ENCODE results near the gene ASTN2.

Gene ASTN2

DNA sequence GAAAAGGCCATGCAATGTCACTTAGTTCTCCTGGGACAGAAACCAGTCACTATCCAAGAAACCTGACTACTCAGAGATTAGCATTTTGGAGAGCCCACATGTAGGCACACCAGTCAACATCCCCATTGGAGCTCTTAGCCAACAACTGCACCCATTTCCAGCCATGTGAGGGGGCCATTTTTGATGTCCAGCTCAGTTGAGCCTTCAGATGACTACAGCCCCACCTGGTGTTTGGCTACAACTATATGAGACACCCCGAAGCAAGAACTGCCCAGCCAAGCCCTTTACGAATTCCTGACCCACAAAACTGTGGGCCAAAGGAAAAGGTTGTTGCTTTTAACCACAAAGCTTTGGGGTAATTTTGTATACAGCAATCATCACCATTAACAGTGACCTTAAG, 300.1 kb downstream of the ASTN2 start:
- TF ChIP-seq, protein P1, sequence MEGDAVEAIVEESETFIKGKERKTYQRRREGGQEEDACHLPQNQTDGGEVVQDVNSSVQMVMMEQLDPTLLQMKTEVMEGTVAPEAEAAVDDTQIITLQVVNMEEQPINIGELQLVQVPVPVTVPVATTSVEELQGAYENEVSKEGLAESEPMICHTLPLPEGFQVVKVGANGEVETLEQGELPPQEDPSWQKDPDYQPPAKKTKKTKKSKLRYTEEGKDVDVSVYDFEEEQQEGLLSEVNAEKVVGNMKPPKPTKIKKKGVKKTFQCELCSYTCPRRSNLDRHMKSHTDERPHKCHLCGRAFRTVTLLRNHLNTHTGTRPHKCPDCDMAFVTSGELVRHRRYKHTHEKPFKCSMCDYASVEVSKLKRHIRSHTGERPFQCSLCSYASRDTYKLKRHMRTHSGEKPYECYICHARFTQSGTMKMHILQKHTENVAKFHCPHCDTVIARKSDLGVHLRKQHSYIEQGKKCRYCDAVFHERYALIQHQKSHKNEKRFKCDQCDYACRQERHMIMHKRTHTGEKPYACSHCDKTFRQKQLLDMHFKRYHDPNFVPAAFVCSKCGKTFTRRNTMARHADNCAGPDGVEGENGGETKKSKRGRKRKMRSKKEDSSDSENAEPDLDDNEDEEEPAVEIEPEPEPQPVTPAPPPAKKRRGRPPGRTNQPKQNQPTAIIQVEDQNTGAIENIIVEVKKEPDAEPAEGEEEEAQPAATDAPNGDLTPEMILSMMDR (IDR thresholded peaks at IDR 0.05; ENCODE audit: low read depth, low read length), result no peak
- no peak overlapping the region for H3K4me3 ChIP-seq (ENCODE audit: low read depth, low read length)

DNA sequence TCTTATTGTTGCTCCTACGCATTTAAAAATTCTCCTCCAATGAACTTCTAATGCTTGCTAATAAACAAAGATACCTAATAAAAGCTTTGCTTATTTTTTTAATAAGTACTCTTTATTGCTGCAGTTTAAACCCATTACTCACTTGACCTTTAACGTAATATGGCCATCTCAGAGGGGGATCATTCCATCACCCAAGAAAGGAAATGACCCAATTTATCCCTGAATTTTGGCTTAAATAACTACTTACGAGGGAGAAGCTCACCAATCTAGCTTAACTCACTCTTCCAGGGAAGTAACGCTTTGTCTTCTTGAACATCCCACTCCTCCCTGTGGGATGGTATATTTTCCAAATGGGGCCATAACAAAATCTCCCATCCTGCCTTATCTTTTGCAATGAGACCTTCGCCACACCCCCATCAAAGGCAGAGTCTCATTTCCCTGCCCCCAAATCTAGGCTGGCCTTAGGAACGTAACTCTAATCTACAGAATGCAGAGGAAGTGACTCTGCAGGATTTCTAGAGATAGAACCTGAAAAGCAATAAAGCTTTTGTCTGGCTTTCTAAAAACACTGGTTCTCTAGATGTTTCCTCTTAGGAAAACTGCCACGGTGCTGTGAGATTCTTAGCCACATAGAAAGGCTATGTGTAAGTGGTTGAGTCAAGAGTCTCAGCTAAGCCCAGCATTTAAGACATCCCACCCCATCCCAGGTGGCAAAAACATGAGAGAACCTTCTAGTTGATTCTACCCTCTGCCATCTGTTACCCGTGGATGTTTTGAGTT, 310.0 kb downstream of the ASTN2 start:
- TF ChIP-seq, protein P1 (IDR thresholded peaks at IDR 0.05; ENCODE audit: low read depth, low read length), result no peak
- no peak overlapping the region for H3K4me3 ChIP-seq (ENCODE audit: low read depth, low read length)

DNA sequence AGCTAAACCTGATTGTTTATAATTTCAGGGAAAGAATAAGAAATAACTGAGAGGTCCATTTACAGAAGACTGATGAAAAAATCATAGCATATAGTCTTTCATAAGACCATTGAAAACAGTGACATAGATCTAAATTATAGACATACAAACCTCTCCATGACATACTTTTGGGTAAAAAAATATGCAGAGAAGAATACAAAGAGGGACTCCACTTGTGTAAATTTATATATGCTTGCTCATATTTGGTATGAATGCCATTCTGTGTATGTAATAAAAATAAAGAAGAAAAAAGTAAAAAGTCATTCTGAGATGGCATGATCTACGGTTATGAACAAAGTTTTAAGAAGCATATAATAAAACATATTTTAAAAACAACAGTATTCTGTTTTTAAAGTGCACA, 310.7 kb downstream of the ASTN2 start:
- no peak overlapping the region for H3K4me3 ChIP-seq (ENCODE audit: low read depth, low read length)
- TF ChIP-seq, protein P1 (IDR thresholded peaks at IDR 0.05; ENCODE audit: low read depth, low read length), result no peak

DNA sequence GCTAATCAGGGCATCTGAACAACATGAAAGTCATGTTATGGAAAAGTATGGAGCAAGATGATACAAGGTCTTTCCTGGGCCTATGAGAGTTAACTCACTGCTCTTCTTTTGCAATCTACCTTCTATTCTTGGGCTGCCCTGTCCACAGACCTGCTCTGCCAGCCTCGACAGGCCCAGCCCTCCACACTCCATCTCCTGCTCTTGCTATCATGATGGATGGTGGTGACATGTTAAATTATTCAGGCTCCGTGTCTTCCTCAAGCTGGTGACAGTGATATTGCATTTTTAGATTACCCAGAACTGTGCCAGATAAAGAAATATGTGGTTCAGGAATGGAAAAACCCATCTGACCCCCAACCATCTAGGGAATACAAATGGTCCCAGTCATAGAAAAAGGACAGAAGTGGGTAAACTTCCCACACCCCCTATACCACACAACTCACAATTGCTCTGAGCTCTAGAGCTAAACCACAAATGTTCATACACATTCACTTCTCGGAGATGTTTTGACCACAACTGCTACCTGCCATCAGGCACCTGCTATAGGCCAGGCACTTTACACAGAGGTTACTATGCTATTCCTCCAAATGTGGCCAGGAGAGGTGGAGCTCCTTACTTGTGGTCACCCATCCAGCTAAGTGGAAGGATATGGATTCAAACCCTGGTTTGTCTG, 311.3 kb downstream of the ASTN2 start:
- H3K4me3 ChIP-seq (ENCODE audit: low read depth, low read length), result no peak overlapping the region
- TF ChIP-seq, protein P1 (IDR thresholded peaks at IDR 0.05; ENCODE audit: low read depth, low read length), result no peak

DNA sequence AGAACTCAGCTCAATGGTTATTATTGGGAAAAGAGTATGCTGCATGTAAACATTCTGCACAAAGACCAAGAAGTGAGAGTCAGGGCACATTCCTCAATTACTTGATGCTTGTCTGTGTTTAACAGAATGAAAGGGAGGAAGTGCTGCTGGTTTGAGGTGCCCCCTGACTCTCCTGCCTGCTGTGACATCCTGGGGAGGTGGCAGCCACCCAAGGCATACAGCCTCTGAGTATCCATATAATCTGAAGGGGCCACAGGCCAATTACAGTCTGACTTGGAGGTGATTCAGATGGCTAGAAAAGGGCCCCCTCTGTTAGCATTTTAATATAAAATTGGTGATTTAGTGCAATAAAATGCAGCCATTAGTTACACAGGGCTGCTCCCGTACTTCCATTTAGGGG, 313.8 kb downstream of the ASTN2 start:
- no peak overlapping the region for H3K4me3 ChIP-seq (ENCODE audit: low read depth, low read length)
- TF ChIP-seq, protein P1 (IDR thresholded peaks at IDR 0.05; ENCODE audit: low read depth, low read length), result no peak

DNA sequence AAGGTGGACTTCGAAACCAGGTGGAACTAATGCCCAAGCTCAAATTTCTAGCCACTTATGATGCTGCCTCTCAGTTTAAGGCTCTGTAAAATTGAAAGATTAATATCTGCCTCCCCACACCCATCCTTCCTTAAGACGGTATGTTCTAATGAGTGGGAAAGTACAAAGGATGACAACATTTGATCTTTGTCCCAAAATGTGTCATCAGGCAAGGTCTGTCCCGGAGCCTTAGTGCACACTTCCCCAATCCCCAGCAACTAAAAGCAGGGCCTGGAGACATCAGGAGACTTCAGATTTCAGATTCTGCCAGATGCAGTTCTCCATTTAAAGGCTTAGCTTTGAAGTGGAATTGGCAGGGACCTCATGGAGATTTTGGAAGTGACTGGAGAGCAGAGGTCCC, 316.5 kb downstream of the ASTN2 start:
- TF ChIP-seq, protein P1 (IDR thresholded peaks at IDR 0.05; ENCODE audit: low read depth, low read length), result no peak
- H3K4me3 ChIP-seq (ENCODE audit: low read depth, low read length), result no peak overlapping the region

DNA sequence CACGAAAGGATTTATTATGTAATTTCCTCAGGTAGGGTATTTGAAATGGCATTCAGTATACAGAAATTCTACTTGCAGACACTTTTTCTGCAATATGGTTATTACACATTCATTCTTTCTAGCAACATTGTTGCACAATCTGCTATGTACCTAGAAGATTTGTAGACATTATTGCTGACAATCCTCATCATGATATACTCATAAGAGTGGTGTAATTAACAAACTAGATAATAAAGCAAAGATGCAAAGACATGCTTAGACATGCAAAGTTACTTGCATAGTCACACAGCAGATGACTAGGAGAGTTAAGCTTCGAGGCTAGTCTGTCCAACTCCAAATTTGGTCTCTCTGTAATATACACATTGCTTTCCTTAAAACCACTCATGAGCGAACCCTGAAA, 317.1 kb downstream of the ASTN2 start:
- H3K4me3 ChIP-seq (ENCODE audit: low read depth, low read length), result no peak overlapping the region
- TF ChIP-seq, protein P1 (IDR thresholded peaks at IDR 0.05; ENCODE audit: low read depth, low read length), result no peak
